Body of pancreas (tissue), 4 donors: ENCODE measurements around the gene UBR4. TPM values are rescaled to one million over a fixed set of nuclear protein-coding genes. Genes with fewer than 3 reads are reported as not detected.

ENCODE experiments used
- ATAC-seq: fragments of 150-250 bp; one replicate; pipeline ENCODE4 v1.9.1; 2016
- DNase-seq, 4 donors: peaks; one replicate each; pipeline ENCODE4 v3.0.0-alpha.2; 2019
- H3K27ac ChIP-seq, 4 donors: fragments of 200-600 bp; sonication (generic); 1 replicate in 3 of 4; 2 replicates in 1 of 4; pipeline versions ENCODE4 v1.5.1 to v1.6.1; 2016 to 2019; ENCODE audit warnings: mild to moderate bottlenecking in 1 of 4, mixed read lengths in 1 of 4, moderate library complexity in 1 of 4
- H3K27me3 ChIP-seq, 2 donors: fragments of 200-600 bp; sonication (generic); one replicate each; pipeline ENCODE4 v1.6.0; 2016; ENCODE audit warnings: mild to moderate bottlenecking in 1 of 2
- H3K36me3 ChIP-seq, 2 donors: fragments of 200-600 bp; sonication (generic); replicated peaks in 1 of 2; 2 replicates each; pipeline ENCODE4 v1.5.1; 2016; ENCODE audit warnings: low read depth in 2 of 2; ENCODE audit not compliant: insufficient read depth in 1 of 2
- H3K4me1 ChIP-seq: fragments of 200-600 bp; sonication (generic); one replicate; pipeline ENCODE4 v1.6.0; 2016
- H3K4me3 ChIP-seq, 2 donors: fragments of 200-600 bp; sonication (generic); 1 replicate in 1 of 2; 2 replicates in 1 of 2; pipeline ENCODE4 v1.5.1; 2016 to 2019
- H3K9me3 ChIP-seq, 3 donors: fragments of 200-600 bp; sonication (generic); 1 replicate in 2 of 3; 2 replicates in 1 of 3; pipeline ENCODE4 v1.5.1; 2016
- CTCF ChIP-seq, 7 experiments: fragments of 450-650 bp in 4 of 7; fragments of 200-600 bp in 3 of 7; sonication (generic) in 3 of 7; IDR thresholded peaks; one replicate each; pipeline ENCODE4 v1.5.1; 2016 to 2019; ENCODE audit warnings: antibody characterized with exemption in 7 of 7
- POLR2A ChIP-seq, 3 donors: fragments of 450-650 bp; IDR thresholded peaks; one replicate each; pipeline ENCODE4 v1.6.1; 2016; ENCODE audit warnings: antibody characterized with exemption in 3 of 3, mild to moderate bottlenecking in 2 of 3
- WGBS, 2 donors: methylation state at CpG; one replicate each; pipeline ENCODE4 v1.1.5; 2017; 5-methylcytosine and 5-hydroxymethylcytosine counted together
- intact Hi-C: fragments of 100-400 bp; cut with DNase I; formaldehyde crosslinking; loops from one replicate; pipeline ENCODE4 v1.15.1; 2023
- total RNA-seq, 2 donors: library from RNA; depleted of rRNA; stranded (reverse); fragments of >200 nt; gene quantifications; one replicate each; pipeline ENCODE4 v1.1.0, GENCODE V29; 2016

UBR4 gene
- total RNA-seq, 2 donors from 2014 or later: 84.4 to 87.4 TPM

GRCh38 chr1:19210772-19211549, 895 bp upstream of the UBR4 start:
- TF ChIP-seq CTCF (IDR thresholded peaks at IDR 0.05) (no peak), POLR2A (IDR thresholded peaks at IDR 0.05) (no peak)
- intact Hi-C loops: no loop called here
- DNase-seq (no peak), ATAC-seq (no peak)
- H3K27ac ChIP-seq: peak overlapping the region; percentile 69 to 94 (median 92)
- WGBS, 2 donors: 9 to 10% methylated on average over 12 of the region's 12 CpGs
- H3K4me3 ChIP-seq: peak overlapping the region; percentile 16 to 64
- no peaks in the 10 kb centered on the region for H3K27me3 ChIP-seq
- H3K4me1 ChIP-seq: peaks cover 57% of the 10 kb centered on the region
- H3K9me3 ChIP-seq: no peaks in the 10 kb centered on the region
- H3K36me3 ChIP-seq: no peaks in the 10 kb centered on the region

GRCh38 chr1:19209439-19209989, 552 bp downstream of the UBR4 start:
- Histone ChIP-seq H3K27ac (peak overlapping the region; percentile 69 to 94 (median 92)), H3K4me3 (peak overlapping the region; percentile 55 to 64), H3K36me3 (no peaks in the 10 kb centered on the region), H3K4me1 (peaks cover 63% of the 10 kb centered on the region), H3K27me3 (no peaks in the 10 kb centered on the region), H3K9me3 (no peaks in the 10 kb centered on the region)
- intact Hi-C loops: no loop called here
- ATAC-seq (peak; percentile 36), DNase-seq (peak; percentile 37 to 43 (median 41))
- TF ChIP-seq POLR2A (IDR thresholded peaks at IDR 0.05): no peak
- TF ChIP-seq CTCF (IDR thresholded peaks at IDR 0.05): no peak
- WGBS, 2 donors: 0% methylated on average over 20 to 28 of the region's 28 CpGs

- Histone ChIP-seq H3K4me3 (peak overlapping the region in 1 of 2 donors; percentile 64), H3K27me3 (no peaks in the 10 kb centered on the region), H3K36me3 (no peaks in the 10 kb centered on the region), H3K4me1 (peaks cover 64% of the 10 kb centered on the region), H3K27ac (peak overlapping the region in 3 of 4 donors; percentile 69 to 94 (median 92)), H3K9me3 (no peaks in the 10 kb centered on the region)
- TF ChIP-seq POLR2A (IDR thresholded peaks at IDR 0.05): no peak
- TF ChIP-seq CTCF (IDR thresholded peaks at IDR 0.05): no peak
- no peak for DNase-seq
- 10 to 14% methylated on average over 8 of the region's 8 CpGs for WGBS, 2 donors
- ATAC-seq: no peak
- intact Hi-C loops: no loop called here
Observed at GRCh38 chr1:19208710-19209438, 1.2 kb downstream of the UBR4 start.

GRCh38 chr1:19206947-19207346, 3.1 kb downstream of the UBR4 start:
- no peaks in the 10 kb centered on the region for H3K36me3 ChIP-seq
- no peak for ATAC-seq
- intact Hi-C loops: no loop called here

More at GRCh38 chr1:19206947-19207346, 3.1 kb downstream of the UBR4 start:
- 77 to 78% methylated on average over 3 of the region's 3 CpGs for WGBS, 2 donors
- H3K4me1 ChIP-seq: peaks cover 67% of the 10 kb centered on the region
- H3K4me3 ChIP-seq: no peak overlapping the region
- DNase-seq: no peak
- no peak overlapping the region for H3K27ac ChIP-seq
- TF ChIP-seq POLR2A (IDR thresholded peaks at IDR 0.05) (no peak), CTCF (IDR thresholded peaks at IDR 0.05) (no peak)
- no peaks in the 10 kb centered on the region for H3K27me3 ChIP-seq
- H3K9me3 ChIP-seq: no peaks in the 10 kb centered on the region
